NCI-H345 (cell line): ENCODE measurements around the gene CHI3L1.

Experiments
- DNase-seq: peaks from one replicate; lab custom pipeline; 2025; lab: John Stamatoyannopoulos, UW

Gene CHI3L1

DNA sequence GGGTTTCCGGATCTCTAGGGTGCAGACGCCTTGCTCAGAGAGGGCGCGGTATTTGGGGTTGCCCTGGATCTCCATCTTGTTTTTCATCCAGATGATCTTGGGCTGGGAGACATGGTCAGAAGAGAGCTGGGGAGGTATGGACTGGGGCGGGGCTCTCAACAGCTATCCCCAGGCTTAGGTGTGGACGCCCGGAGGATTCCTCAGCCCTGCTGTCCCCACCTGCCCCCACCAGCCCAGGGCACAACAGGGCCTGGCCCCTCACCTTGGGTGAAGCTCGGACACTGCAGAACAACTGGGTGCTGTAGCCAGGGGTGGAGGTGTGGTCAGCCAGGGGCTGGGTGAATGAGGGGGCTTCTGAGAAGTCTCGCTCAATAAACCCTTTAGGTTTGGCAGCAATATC lies 17.5 kb downstream of the CHI3L1 start:
- DNase-seq = no peak

DNA sequence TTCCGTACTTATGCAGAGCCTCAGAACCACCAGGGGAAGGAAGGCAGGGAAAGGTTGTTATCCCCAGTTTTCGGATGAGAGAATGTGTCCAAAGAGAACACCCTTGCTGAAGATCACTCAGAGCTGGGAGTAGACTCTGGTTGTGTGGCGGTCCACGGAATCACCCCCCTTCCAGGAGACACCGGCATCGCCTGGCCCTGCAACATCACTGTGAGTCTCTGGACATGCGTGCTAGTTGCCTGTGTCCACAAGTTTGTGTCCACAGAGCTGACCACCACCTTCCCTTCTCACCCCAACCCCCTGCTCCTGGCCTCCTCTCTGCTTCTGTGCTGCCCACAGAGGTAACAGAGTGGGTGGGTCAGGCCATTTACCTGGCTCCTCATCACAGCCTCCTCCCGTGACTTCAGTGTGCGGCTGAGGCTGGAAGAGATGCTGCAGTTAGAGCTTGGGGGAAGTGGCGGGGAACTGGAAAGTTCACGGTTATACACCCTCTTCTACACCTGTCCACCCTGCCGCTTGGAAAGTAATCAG lies 18.2 kb downstream of the CHI3L1 start:
- DNase-seq = no peak

DNA sequence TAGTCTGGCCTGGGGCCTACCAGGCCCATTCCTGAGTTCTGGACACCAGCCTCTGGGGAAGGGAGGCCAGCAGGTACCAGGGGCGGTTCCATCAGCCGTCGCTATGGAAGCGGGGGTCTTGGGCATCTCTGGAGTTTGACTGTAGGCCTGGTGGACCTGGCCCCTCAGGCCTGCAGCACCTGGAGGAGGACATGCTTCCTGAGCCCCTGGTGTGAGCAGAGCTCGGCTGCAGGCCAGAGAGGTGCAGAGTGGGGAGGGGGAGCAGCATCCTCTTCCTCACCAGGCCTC lies 18.6 kb downstream of the CHI3L1 start:
- DNase-seq = no peak

DNA sequence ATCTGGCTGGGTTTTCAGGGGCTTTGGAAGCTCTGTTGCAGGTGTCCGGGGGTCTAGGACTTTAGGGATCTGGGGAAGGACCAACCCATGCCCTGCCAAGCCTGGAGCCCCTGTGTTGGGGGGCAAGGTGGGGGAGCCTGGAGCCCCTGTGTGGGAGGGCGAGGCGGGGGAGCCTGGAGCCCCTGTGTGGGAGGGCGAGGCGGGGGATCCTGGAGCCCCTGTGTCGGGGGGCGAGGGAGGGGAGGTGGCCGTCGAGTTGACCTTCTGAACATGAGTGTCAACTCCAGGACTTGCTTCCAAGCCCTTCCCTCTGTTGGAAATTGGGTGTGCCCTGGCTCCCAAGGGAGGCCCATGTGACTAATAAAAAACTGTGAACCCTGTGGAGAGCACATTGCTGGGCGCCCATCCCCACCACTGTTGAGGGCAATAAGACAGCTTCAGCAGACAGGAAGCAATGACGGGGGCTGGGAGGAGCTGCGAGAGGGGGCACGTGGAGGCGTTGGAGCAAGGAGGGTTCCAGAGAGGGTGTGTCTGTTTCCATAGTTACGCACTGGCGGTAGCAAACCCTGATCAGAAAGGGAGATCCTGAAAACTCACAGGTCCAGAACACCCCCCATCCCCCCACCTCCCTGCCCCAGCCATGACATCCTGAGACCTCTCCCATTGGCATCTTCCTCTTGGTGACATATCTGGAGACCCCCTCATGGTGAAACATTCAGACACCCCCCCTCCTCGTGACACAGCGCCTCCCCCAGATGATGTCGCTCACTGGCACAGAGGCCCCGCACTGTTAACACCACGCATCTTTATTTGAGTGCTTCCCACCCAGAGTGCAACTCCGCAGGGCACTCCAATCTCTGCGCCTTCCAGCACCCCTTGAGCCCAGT lies 19.2 kb downstream of the CHI3L1 start:
- DNase-seq = no peak

DNA sequence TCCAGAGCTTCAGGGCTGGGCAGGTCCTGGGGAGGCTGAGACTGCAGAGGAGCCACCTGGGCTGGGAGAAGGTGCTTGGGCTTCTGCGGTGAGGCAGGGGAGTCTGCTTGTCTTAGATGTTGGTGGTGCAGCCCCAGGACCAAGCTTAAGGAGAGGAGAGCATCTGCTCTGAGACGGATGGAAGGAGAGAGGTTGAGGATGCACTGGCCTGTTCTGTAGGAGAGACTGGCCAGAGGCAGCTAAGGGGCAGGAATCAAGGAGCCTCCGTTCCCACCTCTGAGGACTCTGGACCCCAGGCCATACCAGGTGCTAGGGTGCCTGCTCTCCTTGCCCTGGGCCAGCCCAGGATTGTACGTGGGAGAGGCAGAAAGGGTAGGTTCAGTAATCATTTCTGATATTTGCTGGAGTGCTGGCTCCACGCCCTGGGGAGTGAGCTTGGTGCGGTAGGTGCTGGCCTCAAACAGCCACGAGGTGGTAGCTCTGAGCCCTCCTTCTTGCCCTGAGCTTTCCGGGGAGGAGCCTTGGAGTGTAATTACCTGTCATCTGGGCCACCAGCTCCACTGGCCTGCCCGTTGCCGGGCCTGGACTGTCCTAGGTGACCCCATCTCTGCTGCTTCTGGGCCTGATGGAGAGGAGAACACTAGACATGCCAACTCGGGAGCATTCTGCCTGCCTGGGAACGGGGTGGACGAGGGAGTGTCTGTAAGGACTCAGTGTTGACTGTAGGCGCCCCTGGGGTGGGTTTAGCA lies 20.1 kb downstream of the CHI3L1 start:
- no peak for DNase-seq

DNA sequence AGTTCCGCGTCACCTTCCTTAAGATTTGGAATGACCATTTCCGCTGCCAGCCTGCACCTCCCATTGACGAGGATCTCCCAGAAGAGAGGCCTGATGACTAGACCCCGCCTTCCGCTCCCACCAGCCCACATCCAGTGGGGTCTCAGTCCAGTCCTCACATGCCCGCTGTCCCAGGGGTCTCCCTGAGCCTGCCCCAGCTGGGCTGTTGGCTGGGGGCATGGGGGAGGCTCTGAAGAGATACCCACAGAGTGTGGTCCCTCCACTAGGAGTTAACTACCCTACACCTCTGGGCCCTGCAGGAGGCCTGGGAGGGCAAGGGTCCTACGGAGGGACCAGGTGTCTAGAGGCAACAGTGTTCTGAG lies 20.7 kb downstream of the CHI3L1 start:
- no peak for DNase-seq

DNA sequence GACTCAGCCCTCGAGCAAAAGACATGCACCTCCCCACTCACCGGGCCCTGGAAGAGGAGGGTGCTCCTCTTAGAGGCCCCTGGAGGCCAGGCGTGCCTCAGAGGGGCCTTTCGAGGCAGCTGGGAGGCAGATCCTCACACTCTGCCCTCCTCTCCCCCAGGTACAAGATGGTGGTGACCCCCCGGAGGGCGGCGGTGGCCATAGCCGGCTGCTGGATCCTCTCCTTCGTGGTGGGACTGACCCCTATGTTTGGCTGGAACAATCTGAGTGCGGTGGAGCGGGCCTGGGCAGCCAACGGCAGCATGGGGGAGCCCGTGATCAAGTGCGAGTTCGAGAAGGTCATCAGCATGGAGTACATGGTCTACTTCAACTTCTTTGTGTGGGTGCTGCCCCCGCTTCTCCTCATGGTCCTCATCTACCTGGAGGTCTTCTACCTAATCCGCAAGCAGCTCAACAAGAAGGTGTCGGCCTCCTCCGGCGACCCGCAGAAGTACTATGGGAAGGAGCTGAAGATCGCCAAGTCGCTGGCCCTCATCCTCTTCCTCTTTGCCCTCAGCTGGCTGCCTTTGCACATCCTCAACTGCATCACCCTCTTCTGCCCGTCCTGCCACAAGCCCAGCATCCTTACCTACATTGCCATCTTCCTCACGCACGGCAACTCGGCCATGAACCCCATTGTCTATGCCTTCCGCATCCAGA lies 21.3 kb downstream of the CHI3L1 start:
- DNase-seq = no peak

DNA sequence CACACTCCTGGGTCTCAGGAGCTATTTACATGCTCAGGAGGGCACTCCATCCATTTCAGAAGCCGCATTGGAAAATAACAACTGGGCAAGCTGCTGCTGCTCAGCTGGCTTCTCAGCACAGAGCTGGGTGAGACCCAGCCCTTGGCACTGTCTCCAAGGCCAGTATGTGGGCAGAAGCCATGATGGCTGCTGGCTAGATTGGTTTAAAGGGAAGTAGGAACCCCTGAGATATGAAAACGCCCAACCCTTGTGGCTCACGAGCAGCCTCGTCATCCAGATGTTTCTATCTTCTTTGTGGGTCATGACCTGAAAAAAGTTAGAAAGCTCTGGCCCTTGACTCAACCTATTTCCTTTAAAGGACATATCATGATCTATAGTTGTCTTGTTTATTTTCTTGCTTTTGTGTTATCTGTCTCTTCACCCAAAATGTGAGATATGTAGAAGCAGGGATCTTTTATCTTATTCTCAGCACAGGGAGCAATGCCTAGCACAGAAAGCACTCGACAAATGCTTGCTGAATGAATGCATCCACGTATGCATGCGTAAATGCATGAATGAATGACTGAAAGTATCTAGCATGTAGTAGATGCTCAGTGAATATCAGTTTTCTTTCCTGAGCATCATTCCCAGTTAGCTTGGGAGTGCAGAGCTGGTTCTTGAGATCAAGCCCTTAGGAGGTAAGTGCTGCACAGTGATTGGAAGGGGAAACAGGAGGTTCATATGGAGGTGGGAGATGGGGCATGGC lies 22.4 kb downstream of the CHI3L1 start:
- DNase-seq = no peak

DNA sequence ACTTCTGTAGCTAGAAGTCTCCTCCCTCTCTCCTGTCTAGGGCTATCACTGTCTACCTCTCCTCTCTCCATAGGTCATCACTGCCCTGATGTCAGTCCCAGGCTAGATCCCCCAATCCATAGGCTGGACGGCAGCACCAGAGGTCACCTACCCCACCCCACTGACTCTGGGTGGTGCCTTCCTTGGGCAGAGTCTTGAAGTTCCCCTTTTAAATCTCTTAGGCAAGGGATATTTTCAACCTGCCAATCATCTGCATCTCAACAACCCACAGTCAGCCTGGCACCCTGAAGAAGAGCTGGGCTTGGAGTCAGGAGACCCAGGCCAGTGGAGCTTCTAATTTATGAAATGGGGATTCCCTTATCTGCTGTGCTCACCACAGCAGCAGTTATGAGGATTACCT lies 24.1 kb downstream of the CHI3L1 start:
- no peak for DNase-seq

DNA sequence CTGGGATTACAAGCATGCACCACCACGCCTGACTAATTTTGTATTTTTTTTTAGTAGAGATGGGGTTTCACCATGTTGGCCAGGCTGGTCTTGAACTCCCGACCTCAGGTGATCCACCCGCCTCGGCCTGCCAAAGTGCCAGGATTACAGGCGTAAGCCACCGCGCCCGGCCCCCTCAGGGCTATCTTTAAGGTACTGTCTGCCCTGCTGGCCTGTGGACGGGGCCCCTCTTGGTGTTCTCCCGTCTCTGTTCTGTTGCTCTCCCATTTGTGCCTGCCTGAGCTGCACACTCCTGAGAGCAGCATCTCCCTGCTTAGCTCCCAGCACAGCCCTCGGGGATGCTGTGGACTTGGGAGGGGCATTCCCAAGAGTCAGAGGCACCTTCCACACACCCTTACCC lies 24.8 kb downstream of the CHI3L1 start:
- DNase-seq = no peak

DNA sequence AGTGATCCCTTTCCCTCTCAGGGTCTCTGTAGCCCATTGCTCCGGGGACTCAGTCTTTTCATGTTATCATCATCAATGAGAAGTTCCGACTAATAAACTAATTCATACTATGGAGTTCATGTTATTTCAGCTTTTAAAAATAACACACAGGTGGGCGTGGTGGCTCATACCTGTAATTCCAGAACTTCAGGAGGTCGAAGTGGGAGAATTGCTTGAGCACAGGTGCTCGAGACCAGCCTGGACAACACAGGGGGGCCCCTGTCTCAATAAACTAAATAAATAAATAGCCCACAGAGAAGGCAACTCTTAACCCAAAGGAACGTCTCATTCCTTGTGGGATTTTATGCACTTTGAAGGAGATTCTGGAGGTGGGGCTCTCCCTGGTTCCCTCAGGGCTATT lies 25.3 kb downstream of the CHI3L1 start:
- DNase-seq = no peak

DNA sequence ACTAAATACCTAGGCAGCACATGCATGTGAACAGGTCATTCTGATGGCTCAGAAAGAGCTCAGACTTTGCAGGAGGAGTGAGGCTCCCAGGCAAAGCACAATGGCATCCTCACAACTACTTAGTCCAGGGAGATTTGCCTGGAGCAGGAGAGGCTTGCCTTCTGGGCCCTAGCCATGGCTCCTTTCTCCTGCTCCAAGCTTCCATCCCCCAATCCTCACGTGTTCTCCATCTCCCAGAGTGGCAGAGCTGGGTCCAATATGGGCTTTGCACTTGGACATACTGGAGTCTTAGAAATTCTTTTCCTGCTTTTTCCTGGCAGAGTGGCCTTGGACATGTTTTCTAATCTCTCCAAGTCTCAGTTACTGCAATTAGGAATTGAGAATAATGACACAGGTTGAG lies 26.7 kb downstream of the CHI3L1 start:
- DNase-seq = no peak

DNA sequence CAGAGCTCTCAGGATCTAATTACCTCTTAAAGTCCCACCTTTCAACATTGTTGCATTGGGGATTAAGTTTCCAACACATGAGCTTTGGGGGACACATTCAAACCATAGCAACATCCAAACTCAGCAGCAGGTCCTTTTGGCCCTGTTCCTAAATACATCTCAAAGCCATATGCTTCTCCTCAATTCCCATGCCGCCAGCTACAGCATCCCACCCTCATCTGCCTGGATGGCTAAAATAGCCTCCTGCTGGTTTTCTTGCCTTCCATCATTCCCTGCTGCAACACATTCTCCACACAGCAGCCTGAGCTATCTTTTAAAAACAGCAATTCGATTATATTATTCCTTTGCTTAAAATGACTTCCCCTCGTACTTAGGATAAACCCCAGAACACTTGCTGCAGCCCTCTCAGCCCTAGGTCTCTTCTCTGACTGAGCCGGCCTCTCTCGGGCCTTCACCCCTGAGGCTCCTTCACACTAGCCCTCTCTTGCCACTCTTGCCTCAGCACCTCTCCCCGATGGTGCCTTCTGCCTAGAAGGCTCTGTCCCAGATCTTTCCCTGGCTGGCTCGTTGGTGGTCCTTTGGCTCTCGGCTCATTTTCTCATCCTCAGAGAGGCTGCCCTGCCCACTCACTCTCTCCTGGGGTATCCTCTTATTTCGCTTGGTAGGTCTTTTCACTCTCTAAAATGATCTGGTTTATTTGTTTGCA lies 27.4 kb downstream of the CHI3L1 start:
- DNase-seq = no peak

DNA sequence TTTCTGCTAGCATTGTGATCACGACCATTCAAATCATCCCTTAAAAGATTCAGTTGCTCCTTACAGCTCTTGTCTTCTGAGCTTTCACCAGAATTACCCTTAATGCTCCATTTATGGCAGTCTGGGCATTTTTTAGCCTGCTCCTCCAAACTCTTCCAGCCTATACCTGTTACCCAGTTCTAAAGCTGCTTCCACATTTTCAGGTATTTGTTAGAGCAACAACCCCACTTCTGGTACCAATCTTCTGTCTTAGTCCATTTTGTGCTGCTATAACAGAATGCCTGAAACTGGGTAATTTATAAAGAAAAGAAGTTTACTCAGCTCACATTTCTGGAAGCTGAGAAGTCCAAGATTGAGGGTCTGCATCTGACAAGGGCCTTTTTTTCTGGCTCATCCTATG lies 28.1 kb downstream of the CHI3L1 start:
- DNase-seq = no peak

DNA sequence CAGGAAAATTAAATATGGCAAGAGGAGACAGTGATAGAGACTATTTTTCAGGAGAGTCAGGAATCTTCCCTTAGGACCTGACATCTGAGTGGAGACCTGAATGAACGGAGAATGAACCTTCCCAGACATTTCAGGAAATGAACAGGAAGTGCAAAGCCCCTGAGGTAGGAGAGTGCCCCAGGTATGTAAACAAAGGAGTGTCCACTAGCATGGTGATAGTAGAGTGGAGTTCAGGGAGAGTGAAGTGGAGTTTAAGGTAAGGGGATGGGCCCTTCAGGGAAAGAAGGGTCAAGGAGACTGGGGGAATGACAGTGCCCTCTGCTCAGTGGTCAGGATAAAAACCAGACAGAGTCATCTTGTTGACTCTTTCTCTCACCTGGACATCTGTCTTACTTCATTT lies 30.2 kb downstream of the CHI3L1 start:
- no peak for DNase-seq

DNA sequence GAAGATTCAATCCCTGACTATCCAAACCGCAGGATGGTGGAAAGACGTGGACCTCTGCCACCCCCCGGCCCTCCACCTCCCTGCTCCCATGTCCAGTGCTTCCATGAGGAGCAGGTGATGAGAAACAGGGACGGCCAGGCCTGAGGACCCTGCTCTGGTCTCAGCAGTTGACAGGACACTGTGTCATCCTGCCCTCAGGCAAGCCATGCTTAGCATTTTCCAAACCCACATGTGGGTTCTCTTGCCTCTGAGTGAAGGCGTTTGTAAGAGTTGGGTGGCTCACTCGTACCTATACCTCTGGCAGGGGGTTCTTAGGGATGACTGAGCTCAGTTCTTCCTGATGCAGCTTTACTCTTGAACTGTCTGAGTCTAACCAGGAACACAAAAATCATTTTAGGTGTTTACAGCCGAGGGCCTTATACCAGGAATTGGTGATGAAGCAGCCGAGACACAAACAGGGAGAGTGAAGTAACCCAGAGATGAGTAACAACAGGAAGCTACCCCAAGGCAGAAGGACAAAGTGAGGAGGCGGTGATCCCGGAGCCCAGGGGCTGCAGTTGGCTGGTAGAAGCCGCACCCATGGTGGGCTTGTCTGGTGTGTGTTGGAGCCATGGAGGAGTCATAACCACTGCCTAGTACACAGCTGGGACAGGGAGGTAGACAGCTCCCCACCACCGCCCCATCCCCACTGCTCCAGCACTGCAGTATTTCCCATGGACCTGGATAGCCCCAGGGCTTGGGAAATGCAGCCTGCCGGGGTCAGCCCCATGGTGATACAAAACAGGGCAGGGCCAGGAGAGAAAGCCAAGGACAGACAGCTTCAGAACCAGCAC lies 32.3 kb downstream of the CHI3L1 start:
- DNase-seq = no peak

DNA sequence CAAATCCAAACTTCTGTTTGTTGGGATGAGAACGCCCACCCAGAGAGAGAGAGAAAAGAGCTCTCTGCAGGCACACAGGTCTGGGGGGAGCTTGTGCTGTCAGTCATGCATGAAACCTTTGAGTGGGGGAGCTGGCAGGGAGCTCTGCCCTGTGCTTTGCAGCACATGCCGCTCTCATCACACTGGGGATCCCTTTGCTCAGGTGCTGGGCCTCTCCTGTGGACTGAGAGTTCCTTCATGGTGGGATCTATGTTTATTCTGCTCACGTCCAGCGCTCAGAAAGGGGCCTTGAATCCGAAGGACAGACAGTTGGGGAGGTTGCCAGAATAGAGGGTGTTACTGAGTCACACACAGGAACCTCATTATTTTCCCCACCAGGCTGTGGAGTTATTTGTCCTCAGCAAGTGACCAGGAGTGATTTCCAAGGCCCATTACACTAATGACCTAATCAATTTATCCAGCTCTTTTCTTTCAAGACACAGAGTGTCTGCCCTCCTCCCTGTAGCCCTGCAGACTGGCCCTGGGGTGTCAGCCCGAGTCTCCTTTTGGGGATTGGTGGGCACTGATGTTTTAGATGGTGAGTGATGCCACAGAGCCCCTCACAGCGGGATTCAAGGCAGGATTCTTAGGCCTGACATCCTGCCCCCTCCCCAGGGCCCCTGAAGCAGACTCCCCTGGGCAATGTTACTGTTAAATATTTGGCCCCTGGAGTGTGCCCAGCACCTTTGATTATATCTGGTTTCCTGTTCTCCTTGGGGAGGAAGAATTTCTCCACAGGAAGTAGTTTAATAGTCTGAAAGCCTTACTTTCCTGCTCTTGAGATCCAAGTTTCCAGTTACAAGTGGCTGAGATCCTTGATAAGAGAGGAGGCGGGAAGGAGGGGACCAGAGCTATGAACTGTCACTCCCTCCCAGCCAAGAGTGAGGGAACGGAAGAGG lies 33.2 kb downstream of the CHI3L1 start:
- peak; percentile 70 for DNase-seq

DNA sequence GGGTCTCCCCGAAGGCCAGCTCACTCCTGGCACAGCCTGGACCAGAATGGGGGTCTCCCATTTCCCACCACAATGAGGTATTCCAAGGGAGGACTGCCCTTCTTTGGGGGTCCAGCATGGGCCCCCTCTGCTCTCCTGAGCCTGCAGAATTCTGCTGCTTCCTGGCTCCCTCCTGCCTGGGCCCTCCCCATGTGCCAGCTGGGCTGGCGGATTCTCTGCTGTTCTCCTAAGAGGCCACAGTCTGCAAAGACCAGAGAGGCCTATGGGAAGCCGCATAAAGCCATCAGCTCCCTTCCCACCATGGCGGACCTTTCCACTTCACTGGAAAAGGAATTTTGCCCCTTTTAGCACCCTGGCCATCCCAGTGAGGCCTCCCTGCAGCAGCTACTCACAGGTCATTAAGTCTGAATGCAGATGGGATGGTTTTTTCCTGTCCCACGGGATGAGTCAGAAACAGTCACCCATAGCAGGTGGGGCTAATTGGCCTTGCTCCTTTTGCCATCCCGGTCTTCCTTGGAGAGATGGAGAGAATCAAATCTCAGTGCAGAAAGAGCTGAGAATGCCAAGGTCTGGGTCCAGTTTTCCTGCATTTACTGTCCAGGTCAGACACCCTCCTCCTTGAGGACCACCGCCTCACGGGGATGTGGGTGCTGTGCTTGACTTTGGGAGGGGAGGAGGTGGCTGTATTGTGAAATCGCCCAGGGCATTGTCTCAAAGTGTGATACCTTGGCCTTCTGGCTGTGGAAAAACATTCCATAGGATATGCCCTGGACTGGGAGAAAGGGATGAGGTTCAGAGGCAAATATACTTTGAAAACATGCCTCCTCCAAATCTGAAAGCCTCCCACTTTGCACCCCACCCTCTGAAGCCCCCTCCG lies 34.1 kb downstream of the CHI3L1 start:
- peak; percentile 29 for DNase-seq
